ENCODE measurements around the gene CR1L. TPM values are rescaled to one million over a fixed set of nuclear protein-coding genes. Genes with fewer than 3 reads are reported as not detected.
"Not testable (repeated sequence)": the region's sequence is repeated elsewhere in the genome, so short reads cannot be mapped to it uniquely, and the experiment has no call there.

CR1L gene
- total and polyA plus RNA-seq, 10 donors, result 0.63 to 7.1 (median 1.3) TPM

DNA sequence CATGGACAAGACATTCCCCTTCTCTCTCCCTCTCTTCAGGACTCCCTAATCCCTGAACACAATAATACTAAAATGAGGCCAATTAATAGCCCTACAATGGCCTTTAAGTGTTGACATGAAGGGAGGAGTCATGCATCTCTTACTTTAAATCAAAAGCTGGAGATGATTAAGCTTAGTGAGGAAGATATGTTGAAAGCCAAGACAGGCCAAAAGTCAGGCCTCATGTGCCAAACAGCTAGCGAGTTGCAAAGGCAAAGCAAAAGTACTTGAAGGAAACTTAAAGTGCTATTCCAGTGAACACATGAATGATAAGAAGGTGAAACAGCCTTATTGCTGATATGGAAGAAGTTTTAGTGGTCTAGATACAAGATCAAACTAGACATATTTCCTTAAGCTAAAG lies 57.4 kb downstream of the CR1L start:
- H3K36me3 ChIP-seq, result no peaks in the 10 kb centered on the region
- WGBS, 5 donors, result 71 to 91% (median 85%) methylated on average over 1 of the region's 1 CpG
- no peak for DNase-seq
- TF ChIP-seq, protein P1, sequence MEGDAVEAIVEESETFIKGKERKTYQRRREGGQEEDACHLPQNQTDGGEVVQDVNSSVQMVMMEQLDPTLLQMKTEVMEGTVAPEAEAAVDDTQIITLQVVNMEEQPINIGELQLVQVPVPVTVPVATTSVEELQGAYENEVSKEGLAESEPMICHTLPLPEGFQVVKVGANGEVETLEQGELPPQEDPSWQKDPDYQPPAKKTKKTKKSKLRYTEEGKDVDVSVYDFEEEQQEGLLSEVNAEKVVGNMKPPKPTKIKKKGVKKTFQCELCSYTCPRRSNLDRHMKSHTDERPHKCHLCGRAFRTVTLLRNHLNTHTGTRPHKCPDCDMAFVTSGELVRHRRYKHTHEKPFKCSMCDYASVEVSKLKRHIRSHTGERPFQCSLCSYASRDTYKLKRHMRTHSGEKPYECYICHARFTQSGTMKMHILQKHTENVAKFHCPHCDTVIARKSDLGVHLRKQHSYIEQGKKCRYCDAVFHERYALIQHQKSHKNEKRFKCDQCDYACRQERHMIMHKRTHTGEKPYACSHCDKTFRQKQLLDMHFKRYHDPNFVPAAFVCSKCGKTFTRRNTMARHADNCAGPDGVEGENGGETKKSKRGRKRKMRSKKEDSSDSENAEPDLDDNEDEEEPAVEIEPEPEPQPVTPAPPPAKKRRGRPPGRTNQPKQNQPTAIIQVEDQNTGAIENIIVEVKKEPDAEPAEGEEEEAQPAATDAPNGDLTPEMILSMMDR (IDR thresholded peaks at IDR 0.05 in 8 of 11, conservative IDR thresholded peaks at IDR 0.05 in 3 of 11), result no peak
- H3K9me3 ChIP-seq, result no peaks in the 10 kb centered on the region
- intact Hi-C loops (cut with DNase I; ENCODE audit: low total_unique reads), result no loop called here
- H3K27me3 ChIP-seq (replicated peaks in 1 of 7), result no peaks in the 10 kb centered on the region
- no peaks in the 10 kb centered on the region for H3K4me1 ChIP-seq
- no peak overlapping the region for H3K27ac ChIP-seq
- no peak overlapping the region for H3K4me3 ChIP-seq

DNA sequence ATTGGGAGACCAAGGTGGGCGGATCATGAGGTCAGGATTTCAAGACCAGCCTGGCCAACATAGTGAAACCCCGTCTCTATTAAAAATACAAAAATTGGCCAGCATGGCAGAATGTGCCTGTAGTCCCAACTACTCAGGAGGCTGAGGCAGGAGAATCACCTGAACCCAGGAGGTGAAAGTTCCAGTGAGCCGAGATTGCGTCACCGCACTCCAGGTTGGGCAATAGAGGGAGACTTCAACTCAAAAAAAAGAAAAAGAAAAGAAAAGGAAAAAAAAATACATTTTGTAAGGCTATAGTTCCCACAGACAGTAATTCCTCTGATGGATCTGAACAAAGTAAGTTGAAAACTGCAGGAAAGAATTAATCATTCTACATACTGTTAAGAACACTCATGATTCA lies 58.8 kb downstream of the CR1L start:
- Histone ChIP-seq H3K36me3 (no peaks in the 10 kb centered on the region), H3K4me3 (no peak overlapping the region), H3K4me1 (no peaks in the 10 kb centered on the region), H3K27ac (no peak overlapping the region), H3K27me3 (replicated peaks in 1 of 7) (no peaks in the 10 kb centered on the region), H3K9me3 (no peaks in the 10 kb centered on the region)
- WGBS, 5 donors, result 89 to 97% (median 93%) methylated on average over 5 of the region's 5 CpGs
- intact Hi-C loops (cut with DNase I; ENCODE audit: low total_unique reads), result no loop called here
- TF ChIP-seq POLR2A (IDR thresholded peaks at IDR 0.05) (no peak), POLR2AphosphoS5 (IDR thresholded peaks at IDR 0.05) (no peak)
- TF ChIP-seq, protein P1 (IDR thresholded peaks at IDR 0.05 in 8 of 11, conservative IDR thresholded peaks at IDR 0.05 in 3 of 11), result no peak
- no peak for DNase-seq

DNA sequence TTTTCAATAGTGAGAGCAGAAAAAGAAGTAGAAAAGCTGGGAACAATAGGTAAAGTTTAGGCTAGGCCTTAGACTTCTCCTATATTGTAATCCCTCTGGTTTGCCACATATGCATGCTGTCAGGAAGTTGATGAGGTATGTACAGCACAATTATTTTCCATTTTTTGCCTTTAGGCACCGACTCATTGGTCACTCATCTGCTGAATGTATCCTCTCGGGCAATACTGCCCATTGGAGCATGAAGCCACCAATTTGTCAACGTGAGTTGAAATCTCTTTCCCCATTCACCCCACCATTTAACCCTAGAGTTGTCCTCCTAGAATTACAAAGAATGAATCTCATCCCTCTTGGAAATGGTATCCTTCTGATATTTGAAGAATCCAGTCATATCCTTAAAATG lies 63.1 kb downstream of the CR1L start:
- H3K9me3 ChIP-seq; H3K4me3 ChIP-seq; DNase-seq; H3K4me1 ChIP-seq; H3K27me3 ChIP-seq (replicated peaks in 1 of 7); H3K27ac ChIP-seq; H3K36me3 ChIP-seq; intact Hi-C loops (cut with DNase I; ENCODE audit: low total_unique reads): not testable (repeated sequence)
- 56 to 83% (median 70%) methylated on average over 3 of the region's 3 CpGs for WGBS, 5 donors

DNA sequence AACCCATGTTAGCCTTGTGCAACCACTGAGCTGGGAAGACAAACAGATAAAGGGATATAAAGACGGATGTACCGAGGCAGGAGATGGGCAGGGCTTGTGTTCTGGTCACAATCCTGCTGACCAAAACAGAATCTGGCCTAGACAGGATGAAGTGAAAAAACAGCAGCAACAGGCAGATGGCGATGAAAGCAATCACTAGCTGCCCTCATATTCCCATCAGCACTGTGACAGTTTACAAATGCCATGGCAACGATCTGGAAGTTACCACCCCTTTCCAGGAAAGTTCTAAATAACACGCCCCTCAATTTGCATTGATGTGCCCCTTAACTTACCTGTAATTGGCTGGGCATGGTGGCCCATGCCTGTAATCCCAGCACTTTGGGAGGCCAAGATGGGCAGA lies 66.4 kb downstream of the CR1L start:
- H3K4me3 ChIP-seq, result no peak overlapping the region
- no peaks in the 10 kb centered on the region for H3K36me3 ChIP-seq
- 60 to 75% (median 69%) methylated on average over 5 of the region's 5 CpGs for WGBS, 5 donors
- H3K9me3 ChIP-seq, result no peaks in the 10 kb centered on the region
- no peaks in the 10 kb centered on the region for H3K27me3 ChIP-seq (replicated peaks in 1 of 7)
- DNase-seq, result no peak
- intact Hi-C loops (cut with DNase I; ENCODE audit: low total_unique reads), result no loop called here
- H3K27ac ChIP-seq, result no peak overlapping the region
- no peaks in the 10 kb centered on the region for H3K4me1 ChIP-seq
- TF ChIP-seq POLR2AphosphoS5 (IDR thresholded peaks at IDR 0.05), result no peak
- TF ChIP-seq POLR2A (IDR thresholded peaks at IDR 0.05), result no peak
- TF ChIP-seq, protein P1 (IDR thresholded peaks at IDR 0.05 in 8 of 11, conservative IDR thresholded peaks at IDR 0.05 in 3 of 11), result no peak

DNA sequence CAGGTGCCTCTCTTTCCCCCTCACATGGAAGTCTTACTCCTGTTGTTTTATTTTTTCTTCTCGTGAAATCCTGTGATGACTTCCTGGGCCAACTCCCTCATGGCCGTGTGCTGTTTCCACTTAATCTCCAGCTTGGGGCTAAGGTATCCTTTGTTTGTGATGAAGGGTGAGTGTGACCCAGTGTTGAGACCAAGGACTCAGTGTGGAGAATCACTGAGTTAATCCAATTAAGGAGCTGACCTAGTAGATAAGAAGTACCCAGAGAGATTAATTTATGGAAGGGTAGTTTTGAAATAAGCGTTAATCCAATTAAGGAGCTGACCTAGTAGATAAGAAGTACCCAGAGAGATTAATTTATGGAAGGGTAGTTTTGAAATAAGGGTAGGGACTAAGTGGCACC lies 67.8 kb downstream of the CR1L start:
- DNase-seq; H3K27ac ChIP-seq; H3K9me3 ChIP-seq; H3K36me3 ChIP-seq; H3K4me3 ChIP-seq; H3K4me1 ChIP-seq; intact Hi-C loops (cut with DNase I; ENCODE audit: low total_unique reads); H3K27me3 ChIP-seq (replicated peaks in 1 of 7): not testable (repeated sequence)
- 60 to 92% (median 84%) methylated on average over 3 of the region's 3 CpGs for WGBS, 5 donors
